HG03354 (cell line): ENCODE results near the gene MS4A10.

Experiments
- ATAC-seq: cut with Tn5 transposase; IDR thresholded peaks from one replicate; pipeline ENCODE4 v1.9.1; 2021; ENCODE audit warnings: mild to moderate bottlenecking; ENCODE audit not compliant: unreplicated experiment, poor library complexity, severe bottlenecking

The MS4A10 gene

GRCh38 chr11:60782393-60783140 is 2.6 kb upstream of the MS4A10 start:
- ATAC-seq: no peak

- no peak for ATAC-seq
Observed at GRCh38 chr11:60783141-60783484, 2.0 kb upstream of the MS4A10 start.

- no peak for ATAC-seq
Observed at GRCh38 chr11:60783911-60784310, 1.2 kb upstream of the MS4A10 start.

DNA sequence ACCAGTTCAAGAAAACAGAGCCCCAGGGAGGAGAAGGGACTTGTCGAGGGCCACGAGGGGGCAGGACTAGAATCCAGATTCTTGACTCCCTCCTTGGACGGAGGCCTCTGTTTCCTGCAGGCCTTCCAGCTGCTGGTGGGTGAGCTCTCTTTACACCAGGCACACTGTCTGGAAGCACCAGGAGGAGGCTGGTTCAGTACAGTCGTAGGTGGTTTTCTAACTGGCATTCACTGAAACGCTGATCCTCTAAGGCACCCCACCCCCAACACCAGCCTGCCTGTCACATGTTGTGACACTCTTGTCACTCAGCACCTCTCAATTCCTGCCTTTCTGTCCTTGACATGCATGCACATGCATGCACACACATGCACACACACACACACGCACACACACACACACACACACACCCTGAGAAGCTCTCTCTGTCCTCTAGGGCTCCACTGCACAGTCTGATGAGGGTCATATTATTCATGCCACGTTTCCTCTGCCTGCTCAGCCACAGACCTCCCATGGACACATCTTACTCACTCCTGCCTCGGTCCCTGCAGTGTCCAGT is 751 bp downstream of the MS4A10 start:
- no peak for ATAC-seq

GRCh38 chr11:60786811-60787567 is 1.9 kb downstream of the MS4A10 start:
- no peak for ATAC-seq

DNA sequence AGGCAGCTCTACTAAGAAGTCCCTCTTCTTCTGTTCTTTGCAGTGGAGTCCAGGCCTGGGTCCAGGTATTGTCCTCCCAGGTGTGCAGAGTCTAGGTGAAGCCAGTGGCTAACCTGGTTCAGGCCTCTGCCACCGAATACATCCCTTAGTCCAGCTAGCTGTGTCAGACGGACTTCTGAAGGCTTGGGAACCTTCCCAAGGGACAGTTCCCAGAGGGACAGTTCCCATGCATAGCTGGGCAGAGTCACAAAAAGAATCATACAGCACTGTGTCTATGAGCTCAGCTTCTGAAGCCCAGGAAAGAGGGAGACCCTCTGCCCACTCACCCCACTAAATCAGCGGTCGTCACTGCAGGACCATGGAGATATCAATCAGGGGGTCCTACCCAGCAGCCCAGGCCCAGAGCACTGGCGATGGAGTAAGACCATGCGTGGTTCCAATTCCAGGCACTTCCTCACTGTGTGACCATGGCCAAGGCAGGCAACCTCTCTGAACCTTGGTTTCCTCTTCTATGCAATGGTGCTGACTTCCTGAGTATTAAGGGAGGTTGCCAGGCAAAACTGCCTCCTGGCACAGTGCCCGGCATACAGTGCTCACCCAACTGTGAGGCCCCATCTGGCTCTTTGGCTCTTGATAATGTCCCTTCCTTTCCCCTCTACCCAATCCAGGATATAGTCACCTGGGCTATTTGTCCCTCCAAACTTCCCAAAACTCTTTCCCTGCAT is 3.4 kb downstream of the MS4A10 start:
- no peak for ATAC-seq

DNA sequence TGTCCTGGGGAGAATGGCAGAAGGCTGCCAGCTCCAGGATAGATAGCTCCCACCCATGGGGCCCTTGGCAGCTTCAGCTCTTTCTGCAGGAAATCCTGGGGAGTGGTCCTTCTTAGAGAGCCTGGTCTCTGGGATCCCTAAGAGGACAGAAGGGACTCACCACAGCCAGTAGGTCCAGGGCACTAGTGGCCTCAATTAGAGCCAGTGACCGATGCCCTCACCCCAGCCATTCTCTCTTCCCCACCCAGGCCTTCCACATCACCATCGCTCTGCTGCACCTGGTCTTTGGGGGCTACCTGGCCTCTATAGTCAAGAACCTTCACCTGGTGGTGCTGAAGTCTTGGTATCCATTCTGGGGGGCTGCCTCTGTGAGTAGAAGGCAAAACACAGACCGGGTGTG is 5.6 kb downstream of the MS4A10 start:
- no peak for ATAC-seq

DNA sequence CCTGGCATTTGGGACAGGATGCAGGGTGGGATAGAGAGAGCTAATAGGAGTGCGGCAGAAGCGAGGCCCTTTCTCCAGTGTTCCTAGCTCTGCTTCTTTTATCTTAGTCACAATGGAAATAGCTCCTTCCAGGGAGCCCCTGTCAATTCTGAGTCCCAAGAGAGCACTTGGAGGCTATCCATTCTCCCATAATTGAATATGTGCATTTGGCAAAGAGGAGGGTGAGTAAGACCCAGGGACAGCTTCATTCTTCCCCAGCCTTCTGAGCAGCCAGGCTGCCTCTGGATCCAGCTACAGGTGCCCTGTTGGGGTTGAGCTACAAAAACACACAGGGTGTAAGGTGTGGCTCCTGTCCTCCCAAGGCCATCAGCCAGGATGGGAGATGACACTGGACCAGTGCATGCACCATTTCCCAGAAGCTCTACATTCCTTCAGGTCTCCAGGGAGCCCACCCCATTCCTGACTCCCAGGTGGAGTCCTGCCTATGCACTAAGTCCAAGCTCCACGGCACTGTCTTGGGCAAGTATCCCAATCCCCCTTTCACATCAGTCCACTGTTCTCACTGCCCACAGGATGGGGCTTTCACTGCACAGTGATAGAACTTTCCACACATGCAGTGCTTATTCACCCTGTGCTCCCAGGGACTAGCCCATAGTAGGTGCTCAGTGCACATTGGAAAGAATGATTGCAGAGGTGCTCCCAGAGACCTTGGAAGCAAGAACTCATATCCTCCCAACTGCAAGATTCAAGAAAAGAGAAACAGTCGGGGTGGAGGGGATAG is 6.2 kb downstream of the MS4A10 start:
- ATAC-seq: no peak

DNA sequence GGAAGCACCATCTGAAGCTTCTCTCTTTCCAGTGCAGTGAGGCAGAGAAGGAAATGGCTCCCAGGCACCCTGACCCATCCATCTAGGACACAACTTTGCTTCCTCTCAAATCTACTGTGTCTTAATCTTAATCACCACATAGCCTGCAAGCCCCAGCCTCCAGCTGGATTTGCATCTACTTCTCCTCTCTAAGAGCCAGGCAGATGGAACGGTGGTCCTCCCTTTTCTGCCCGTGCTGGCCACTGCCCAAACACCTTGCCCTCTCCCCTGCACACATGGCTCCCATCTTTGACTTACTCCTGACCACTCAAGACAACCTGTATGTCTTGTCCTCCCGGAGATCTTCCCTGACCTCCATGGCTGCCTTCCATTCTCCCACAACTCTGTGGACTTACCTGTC is 7.4 kb downstream of the MS4A10 start:
- no peak for ATAC-seq

DNA sequence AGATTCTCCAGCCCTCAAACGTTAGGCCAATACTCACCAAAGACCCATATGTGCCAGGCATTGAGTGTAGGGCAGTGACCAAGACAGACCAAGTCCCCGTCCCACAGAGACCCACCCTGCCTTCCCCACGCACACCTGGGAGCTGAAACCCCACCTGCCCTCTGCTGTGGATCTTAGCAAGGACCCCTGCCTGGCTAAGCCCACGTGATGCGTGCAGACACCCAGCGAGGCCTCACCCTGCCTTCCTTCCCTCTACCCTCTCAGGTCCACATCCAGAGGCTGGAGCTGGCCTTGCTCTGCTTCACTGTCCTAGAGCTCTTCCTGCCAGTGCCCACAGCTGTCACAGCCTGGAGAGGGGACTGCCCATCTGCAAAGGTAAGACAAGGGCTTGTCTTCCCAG is 10.2 kb downstream of the MS4A10 start:
- no peak for ATAC-seq

- no peak for ATAC-seq
Observed at GRCh38 chr11:60797846-60798630, 12.9 kb downstream of the MS4A10 start.

DNA sequence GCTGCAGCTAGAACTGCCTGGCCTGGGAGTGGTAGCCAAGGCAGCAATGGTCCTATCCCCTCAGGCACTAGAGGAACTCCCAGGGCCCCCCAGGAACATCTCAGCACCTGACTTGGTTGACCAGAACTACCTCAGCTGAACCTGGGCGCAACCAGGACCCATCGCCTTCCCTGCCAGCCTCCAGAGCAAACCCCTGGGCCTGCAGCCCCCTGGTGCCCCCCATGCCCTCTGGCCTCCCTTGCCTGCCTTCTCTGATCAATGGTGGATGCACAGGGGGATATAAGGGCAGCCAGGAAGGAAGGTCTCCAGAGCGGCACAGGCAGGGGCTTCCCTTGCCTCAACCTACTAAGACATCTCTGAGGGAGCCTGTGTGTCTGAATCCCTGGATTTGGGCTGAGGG is 13.5 kb downstream of the MS4A10 start:
- no peak for ATAC-seq

GRCh38 chr11:60801194-60801593 is 16.1 kb downstream of the MS4A10 start:
- no peak for ATAC-seq

DNA sequence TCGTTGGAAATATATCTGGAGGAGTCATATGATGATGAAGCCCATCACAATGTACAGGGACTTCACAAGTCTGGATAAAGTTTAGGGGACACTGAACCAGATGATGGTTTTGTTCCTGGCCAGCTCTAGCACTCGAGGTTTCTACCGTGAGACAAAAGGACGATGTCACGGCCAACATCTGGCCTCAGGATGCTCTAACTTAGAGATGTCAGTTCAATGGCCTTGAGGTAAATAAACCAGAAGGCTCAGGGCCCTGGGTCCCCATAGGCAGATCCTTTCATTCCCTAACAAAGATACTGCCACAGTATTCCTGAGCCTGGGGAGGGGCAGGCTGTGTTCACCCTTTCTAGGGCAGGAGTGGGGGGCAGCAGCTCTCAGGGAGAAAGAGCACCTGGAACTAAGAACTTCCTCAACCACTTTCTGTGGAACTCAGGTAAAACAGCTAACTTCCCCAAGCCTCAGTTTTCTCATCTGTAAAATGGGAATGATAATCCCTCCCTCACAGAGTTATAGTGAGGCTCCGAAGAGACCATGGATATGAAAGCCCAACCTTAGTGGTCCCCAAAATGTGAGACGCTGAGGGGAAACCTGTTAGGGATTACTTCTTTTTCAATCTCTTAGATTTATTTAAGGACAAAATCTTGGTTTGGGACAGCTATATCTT is 18.3 kb downstream of the MS4A10 start:
- ATAC-seq: no peak

DNA sequence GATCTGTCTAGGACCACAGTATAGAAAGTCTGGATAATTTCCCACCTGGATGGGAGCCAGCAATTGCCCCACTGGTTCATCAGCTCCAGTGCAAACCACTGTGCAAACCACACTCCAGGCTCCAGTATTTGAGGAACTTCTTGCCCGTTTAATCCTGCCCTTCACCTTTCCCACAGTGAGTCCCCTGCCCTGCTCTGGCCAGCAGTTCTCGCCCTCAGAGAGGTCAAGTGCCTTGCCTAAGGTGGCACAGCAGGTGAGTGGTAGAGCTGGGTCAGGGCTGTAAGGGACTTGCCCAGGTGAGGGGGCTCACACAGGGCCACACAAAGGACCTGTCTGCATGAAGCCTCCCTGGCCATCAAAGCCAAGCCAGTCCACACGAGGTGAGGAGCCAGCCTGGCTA is 24.1 kb downstream of the MS4A10 start:
- ATAC-seq: no peak

DNA sequence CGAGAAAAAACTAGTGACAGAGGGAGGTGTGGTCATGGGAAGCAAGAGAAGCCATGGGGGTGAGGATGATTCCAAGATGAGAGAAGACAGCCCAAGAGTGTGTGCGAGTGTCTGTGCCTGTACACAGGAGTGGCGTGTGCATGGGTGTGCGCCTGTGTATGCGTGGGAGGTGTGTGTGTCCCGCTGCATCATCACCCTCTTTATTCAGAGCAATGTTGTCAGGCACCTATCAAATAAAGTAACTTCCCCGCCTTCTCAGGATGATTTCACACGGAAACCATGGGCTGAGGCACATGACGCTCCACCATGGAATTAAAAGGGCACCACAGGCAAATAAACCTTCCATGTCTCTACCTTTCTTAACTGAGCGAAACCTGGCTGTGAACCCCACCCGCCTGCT is 24.6 kb downstream of the MS4A10 start:
- ATAC-seq: no peak

GRCh38 chr11:60810151-60810550 is 25.0 kb downstream of the MS4A10 start:
- no peak for ATAC-seq

DNA sequence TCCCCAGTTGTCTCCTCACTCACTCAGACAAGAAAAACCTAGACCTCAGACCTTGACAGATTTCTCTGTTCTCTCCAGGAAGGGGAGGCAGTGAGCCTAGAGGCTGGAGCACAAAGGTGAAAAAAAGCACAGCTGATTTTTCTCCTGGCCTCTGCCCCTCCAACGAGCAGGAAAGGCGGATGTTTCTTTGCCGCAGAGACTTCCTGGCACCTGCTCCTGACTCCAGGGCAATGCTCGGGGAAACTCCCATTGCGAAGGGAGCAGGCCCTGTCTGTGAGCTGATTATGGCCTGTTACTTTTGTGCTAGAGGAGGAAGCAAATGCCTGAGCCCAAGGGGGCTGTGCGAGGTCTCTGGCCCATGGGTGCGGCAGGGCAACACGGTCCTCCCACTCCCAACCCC is 25.4 kb downstream of the MS4A10 start:
- ATAC-seq: no peak

GRCh38 chr11:60813324-60813723 is 28.2 kb downstream of the MS4A10 start:
- ATAC-seq: no peak
